Psoas muscle (tissue), 8 donors: ENCODE data around the gene SERPINA4. TPM values are rescaled to one million over a fixed set of nuclear protein-coding genes. Genes with fewer than 3 reads are reported as not detected.

Source experiments
- ATAC-seq, 4 donors: fragments of 200-7000 bp; cut with Tn5 transposase; one replicate each; pipeline ENCODE4 v1.9.1; 2020; ENCODE audit warnings: moderate library complexity in 3 of 4, mild to moderate bottlenecking in 2 of 4
- DNase-seq, 2 donors: peaks; one replicate each; pipeline ENCODE4 v3.0.0-alpha.2; 2020
- H3K27ac ChIP-seq: fragments of 200-600 bp; one replicate; pipeline ENCODE4 v1.8.0; 2022
- H3K27me3 ChIP-seq, 3 donors: fragments of 200-600 bp in 1 of 3; one replicate each; pipeline versions ENCODE4 v1.6.1 to v1.8.0; 2013 to 2022; ENCODE audit warnings: low read length in 2 of 3, mild to moderate bottlenecking in 2 of 3, moderate library complexity in 1 of 3; ENCODE audit not compliant: insufficient read depth in 3 of 3
- H3K36me3 ChIP-seq, 2 donors: fragments of 200-600 bp in 1 of 2; one replicate each; pipeline versions ENCODE4 v1.6.1 to v1.8.0; 2013 to 2022; ENCODE audit warnings: low read depth in 1 of 2, mild to moderate bottlenecking in 1 of 2, moderate library complexity in 1 of 2; ENCODE audit not compliant: insufficient read depth in 1 of 2
- H3K4me1 ChIP-seq: fragments of 200-600 bp; one replicate; pipeline ENCODE4 v1.8.0; 2022
- H3K4me3 ChIP-seq: fragments of 200-600 bp; one replicate; pipeline ENCODE4 v1.8.0; 2022; ENCODE audit warnings: mild to moderate bottlenecking
- H3K9me3 ChIP-seq: fragments of 200-600 bp; one replicate; pipeline ENCODE4 v1.8.0; 2022
- WGBS, 3 donors: extraction: QIAGEN DNeasy Blood & Tissue Kit; methylation state at CpG; one replicate each; pipeline versions ENCODE4 v1.1.6 to v1.1.7; 2013; 5-methylcytosine and 5-hydroxymethylcytosine counted together
- intact Hi-C, 2 donors: fragments of 100-400 bp; cut with DNase I; formaldehyde crosslinking; loops; one replicate each; pipeline versions ENCODE4 v1.11.0 to v1.14.2; 2022
- polyA plus RNA-seq, 3 donors: library from polyadenylated mRNA; stranded (reverse); fragments of 200-250 nt; gene quantifications; one replicate each; pipeline ENCODE4 v1.2.3, GENCODE V29; 2013
- total RNA-seq, 4 donors: library from RNA; stranded (reverse); fragmentation: NEBNext Ultra II Directional in 2 of 4; extraction: Animal tissue kit (Norgen Biotek cat#: 25700) in 2 of 4; gene quantifications; one replicate each; pipeline versions ENCODE4 v1.2.1 to v1.2.4, GENCODE V29; 2021 to 2023
- TF ChIP-seq, protein P1 (sequence below): fragments of 200-600 bp; IDR thresholded peaks from one replicate; pipeline ENCODE4 v1.8.0; 2022; ENCODE audit warnings: antibody characterized with exemption
- donor health status: healthy with polysubstance abuse.
- donor health status: DM: no; HTN: no; CAD: no; lungs with moderate emphysema.
- donor health status: Bipolar disorder and iron deficiency.
- donor health status: healthy.
- donor health status: DM: yes; HTN: yes; CAD: no.
- donor health status: DM: no; HTN: no; CAD: no.
- donor health status: DM: no; HTN: no; CAD: no.
- donor health status: DM: yes; HTN: yes; CAD: no.

SERPINA4 gene
- total and polyA plus RNA-seq, 7 donors: not detected

DNA sequence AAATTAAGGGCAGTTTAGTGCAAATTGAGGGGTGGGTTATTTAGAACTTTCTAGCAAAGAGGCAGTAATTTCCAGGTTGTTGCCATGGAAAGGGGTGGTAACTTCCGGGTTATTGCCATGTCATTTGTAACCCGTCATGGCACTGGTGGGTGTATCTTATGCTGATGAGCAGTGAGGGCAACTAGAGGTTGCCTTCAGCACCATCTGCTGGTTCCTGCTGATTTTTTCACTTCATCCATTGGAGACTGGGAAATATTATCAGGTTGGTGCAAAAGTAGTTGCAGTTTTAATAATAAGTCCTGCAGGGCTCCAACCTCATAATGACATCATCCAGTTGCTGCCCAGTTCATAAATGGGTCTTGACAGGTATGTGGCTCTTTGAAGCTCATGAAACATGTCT is 24.4 kb upstream of the SERPINA4 start:
- DNase-seq (no peak), ATAC-seq (no peak)
- WGBS, 3 donors: 27 to 36% (median 33%) methylated on average over 2 of the region's 2 CpGs
- intact Hi-C loops: no loop called here
- peaks cover 0 to 4% (median 0%) of the 10 kb centered on the region in 3 donors for H3K27me3 ChIP-seq
- H3K36me3 ChIP-seq: no peaks in the 10 kb centered on the region
- H3K4me3 ChIP-seq: no peak overlapping the region
- no peak overlapping the region for H3K27ac ChIP-seq
- TF ChIP-seq, protein P1, sequence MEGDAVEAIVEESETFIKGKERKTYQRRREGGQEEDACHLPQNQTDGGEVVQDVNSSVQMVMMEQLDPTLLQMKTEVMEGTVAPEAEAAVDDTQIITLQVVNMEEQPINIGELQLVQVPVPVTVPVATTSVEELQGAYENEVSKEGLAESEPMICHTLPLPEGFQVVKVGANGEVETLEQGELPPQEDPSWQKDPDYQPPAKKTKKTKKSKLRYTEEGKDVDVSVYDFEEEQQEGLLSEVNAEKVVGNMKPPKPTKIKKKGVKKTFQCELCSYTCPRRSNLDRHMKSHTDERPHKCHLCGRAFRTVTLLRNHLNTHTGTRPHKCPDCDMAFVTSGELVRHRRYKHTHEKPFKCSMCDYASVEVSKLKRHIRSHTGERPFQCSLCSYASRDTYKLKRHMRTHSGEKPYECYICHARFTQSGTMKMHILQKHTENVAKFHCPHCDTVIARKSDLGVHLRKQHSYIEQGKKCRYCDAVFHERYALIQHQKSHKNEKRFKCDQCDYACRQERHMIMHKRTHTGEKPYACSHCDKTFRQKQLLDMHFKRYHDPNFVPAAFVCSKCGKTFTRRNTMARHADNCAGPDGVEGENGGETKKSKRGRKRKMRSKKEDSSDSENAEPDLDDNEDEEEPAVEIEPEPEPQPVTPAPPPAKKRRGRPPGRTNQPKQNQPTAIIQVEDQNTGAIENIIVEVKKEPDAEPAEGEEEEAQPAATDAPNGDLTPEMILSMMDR: no peak
- H3K9me3 ChIP-seq: no peaks in the 10 kb centered on the region
- H3K4me1 ChIP-seq: no peaks in the 10 kb centered on the region

DNA sequence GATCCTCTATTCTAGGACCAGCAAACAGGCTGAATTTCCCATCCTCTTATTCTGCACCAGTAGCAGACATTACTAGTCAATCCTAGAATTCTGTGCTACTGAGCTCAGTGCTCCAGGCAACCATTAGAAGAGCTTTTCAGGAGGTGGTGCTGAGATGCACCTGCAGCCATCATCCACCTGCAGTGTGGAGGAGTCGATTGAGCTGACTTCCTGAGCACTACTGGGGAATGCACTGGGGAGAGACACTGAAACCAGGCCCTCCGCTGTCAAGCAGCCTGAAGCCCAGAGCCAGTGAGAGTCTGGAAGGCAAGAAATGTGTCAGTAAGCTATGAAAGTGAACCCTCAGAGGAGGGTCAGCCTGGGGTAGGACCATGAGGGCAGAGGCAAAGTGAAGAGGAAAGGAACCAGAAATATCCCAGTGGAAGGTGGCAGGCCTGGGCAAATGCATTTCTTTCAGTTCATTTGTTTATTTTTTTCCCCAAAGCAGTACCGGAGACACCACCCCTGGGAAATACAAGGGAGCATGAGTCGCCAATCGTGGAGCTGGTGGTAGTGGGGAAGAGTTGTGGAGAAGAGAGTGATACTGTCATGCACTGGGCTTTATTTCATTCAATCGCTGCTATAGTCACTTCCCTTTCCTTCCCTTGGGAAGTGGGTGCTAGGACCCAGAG is 23.0 kb upstream of the SERPINA4 start:
- intact Hi-C loops: no loop called here
- peaks cover 0 to 3% (median 0%) of the 10 kb centered on the region in 3 donors for H3K27me3 ChIP-seq
- WGBS, 3 donors: 76 to 81% (median 78%) methylated on average over 6 of the region's 6 CpGs

DNA sequence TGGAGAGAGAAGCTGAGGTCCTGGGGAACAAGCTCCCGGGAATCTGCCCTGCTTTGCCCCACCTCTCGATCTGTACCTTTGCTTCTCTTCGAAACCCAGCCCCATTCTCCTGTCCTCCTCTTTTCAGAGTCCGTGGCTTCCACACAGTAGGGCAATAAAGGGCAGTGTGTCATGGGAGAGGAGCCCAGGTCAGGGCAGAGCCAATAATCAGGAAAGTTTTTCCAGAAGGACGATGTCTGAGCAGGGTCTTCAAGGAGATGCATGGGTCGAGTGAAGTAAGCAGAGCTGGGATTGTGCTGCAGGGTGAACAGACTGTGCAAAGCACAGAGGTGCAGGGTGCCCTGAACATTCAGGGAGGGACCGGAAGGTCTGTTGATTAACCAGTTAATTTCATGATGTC is 22.1 kb upstream of the SERPINA4 start:
- Histone ChIP-seq H3K9me3 (no peaks in the 10 kb centered on the region), H3K27ac (no peak overlapping the region), H3K27me3 (no peaks in the 10 kb centered on the region), H3K4me3 (no peak overlapping the region), H3K4me1 (no peaks in the 10 kb centered on the region), H3K36me3 (no peaks in the 10 kb centered on the region)
- WGBS, 3 donors: 77 to 80% (median 78%) methylated on average over 7 of the region's 7 CpGs
- TF ChIP-seq, protein P1: no peak
- intact Hi-C loops: no loop called here
- no peak for DNase-seq
- no peak for ATAC-seq

More for the DNA sequence above, 23.0 kb upstream of the SERPINA4 start:
- Histone ChIP-seq H3K4me3 (no peak overlapping the region), H3K36me3 (no peaks in the 10 kb centered on the region), H3K4me1 (no peaks in the 10 kb centered on the region), H3K9me3 (no peaks in the 10 kb centered on the region), H3K27ac (no peak overlapping the region)
- DNase-seq (no peak), ATAC-seq (no peak)
- TF ChIP-seq, protein P1: no peak

DNA sequence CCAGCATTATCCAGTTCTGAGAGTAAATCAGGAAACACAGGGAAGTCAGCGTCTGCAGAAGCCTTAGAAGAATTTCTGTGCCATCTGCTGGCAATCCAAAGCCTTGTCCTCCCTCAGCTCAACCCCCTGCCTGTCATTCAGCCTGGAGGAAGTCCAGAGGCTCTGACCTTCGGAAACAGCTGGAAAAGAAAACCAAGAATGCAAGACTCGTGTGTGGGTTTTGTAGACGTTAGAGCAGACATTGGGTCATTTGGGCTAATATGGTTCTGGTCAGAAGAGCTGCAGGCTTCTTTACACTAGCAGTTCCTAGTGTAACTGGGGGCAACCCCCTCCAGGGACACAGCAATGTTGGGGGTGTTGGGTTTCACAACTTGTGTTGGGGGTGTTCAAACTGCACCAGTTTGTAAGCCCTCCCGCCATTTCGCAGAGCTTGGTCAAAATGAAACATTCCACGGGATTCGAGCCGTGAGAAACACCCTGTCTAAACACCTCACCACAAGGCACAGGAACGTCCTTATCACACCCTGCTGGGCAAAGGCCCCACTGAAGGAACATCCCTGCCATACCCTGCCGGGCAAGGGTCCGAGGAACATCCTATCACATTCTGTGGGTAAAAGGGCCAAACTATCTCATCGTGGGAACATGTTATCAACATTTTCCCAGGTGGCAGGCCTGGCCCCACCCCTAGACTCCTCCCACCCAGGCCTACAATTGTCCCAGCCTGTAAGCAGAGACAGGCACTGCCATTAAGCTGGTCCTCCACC is 21.0 kb upstream of the SERPINA4 start:
- WGBS, 3 donors: 37 to 40% (median 37%) methylated on average over 13 of the region's 13 CpGs

More for the DNA sequence above, 21.0 kb upstream of the SERPINA4 start:
- intact Hi-C loops: no loop called here
- H3K9me3 ChIP-seq: no peaks in the 10 kb centered on the region
- H3K4me3 ChIP-seq: no peak overlapping the region
- TF ChIP-seq, protein P1: no peak
- DNase-seq (no peak), ATAC-seq (peak in 1 of 4 donors; percentile 24)
- H3K36me3 ChIP-seq: no peaks in the 10 kb centered on the region
- no peaks in the 10 kb centered on the region for H3K27me3 ChIP-seq
- H3K27ac ChIP-seq: no peak overlapping the region
- H3K4me1 ChIP-seq: no peaks in the 10 kb centered on the region
